Tibial artery (tissue), 4 donors: ENCODE measurements around the gene SEMA3D.

Source experiments
- DNase-seq, 2 donors: peaks; one replicate each; pipeline ENCODE4 v3.0.0-alpha.2; 2019
- H3K27ac ChIP-seq, 2 donors: fragments of 200-600 bp; sonication (generic) in 1 of 2; 1 replicate in 1 of 2; 2 replicates in 1 of 2; pipeline ENCODE4 v1.5.1; 2018 to 2019; ENCODE audit warnings: mild to moderate bottlenecking in 1 of 2
- H3K27me3 ChIP-seq, 2 donors: fragments of 200-600 bp; sonication (generic) in 1 of 2; one replicate each; pipeline versions ENCODE4 v1.5.1 to v1.6.0; 2016 to 2019
- H3K36me3 ChIP-seq, 3 donors: fragments of 200-600 bp; sonication (generic) in 2 of 3; one replicate each; pipeline ENCODE4 v1.5.1; 2016 to 2019; ENCODE audit warnings: mild to moderate bottlenecking in 2 of 3
- H3K4me1 ChIP-seq, 4 donors: fragments of 200-600 bp; sonication (generic) in 2 of 4; 1 replicate in 3 of 4; 2 replicates in 1 of 4; pipeline ENCODE4 v1.5.1; 2016 to 2019
- H3K4me3 ChIP-seq, 2 donors: fragments of 200-600 bp; sonication (generic) in 1 of 2; 1 replicate in 1 of 2; 2 replicates in 1 of 2; pipeline ENCODE4 v1.5.1; 2018 to 2019; ENCODE audit warnings: mild to moderate bottlenecking in 2 of 2
- H3K9me3 ChIP-seq, 3 donors: fragments of 200-600 bp; sonication (generic) in 1 of 3; one replicate each; pipeline ENCODE4 v1.5.1; 2016 to 2019
- CTCF ChIP-seq, 2 experiments: fragments of 200-600 bp in 1 of 2; fragments of 450-650 bp in 1 of 2; IDR thresholded peaks; one replicate each; pipeline ENCODE4 v1.5.1; 2017 to 2019; ENCODE audit warnings: antibody characterized with exemption in 2 of 2, mild to moderate bottlenecking in 1 of 2, moderate library complexity in 1 of 2
- intact Hi-C: fragments of 100-400 bp; cut with DNase I; formaldehyde crosslinking; loops from one replicate; pipeline ENCODE4 v1.15.0; 2023; ENCODE audit warnings: low total_unique reads

SEMA3D gene

GRCh38 chr7:85103357-85103756 lies 83.5 kb downstream of the SEMA3D start:
- no peak for TF ChIP-seq CTCF (IDR thresholded peaks at IDR 0.05)

DNA sequence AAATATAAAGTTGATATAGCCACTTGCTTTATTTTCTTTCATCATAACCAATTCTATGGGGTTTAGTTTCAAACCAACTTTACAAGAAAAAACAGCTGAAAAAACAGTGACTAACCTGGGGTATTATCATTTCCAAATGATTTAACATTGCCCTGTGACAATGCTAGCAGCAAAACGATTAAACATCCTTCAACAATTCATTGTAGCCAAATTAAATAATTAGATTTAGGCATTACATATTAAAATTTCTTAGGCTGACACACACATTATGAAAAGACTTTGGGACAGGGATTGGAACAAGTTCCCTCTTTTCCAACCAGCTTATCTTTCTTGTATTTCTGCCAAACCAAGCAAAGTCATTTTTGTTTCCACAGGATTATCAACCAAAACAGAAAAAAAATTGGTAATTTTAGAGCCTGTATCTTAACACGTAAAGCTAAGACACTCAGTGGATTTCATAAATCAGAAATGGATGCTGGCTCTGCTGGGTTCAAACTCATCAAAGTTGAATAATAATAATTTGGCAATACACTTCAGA lies 84.0 kb downstream of the SEMA3D start:
- TF ChIP-seq CTCF (IDR thresholded peaks at IDR 0.05), result no peak
- Histone ChIP-seq H3K27ac (no peak overlapping the region), H3K4me1 (peaks cover 0 to 31% (median 8%) of the 10 kb centered on the region in 4 donors), H3K4me3 (no peak overlapping the region), H3K27me3 (no peaks in the 10 kb centered on the region), H3K9me3 (no peaks in the 10 kb centered on the region), H3K36me3 (no peaks in the 10 kb centered on the region)
- DNase-seq, result no peak
- intact Hi-C loops, result no loop called here

More at GRCh38 chr7:85103357-85103756, 83.5 kb downstream of the SEMA3D start:
- H3K4me3 ChIP-seq, result no peak overlapping the region
- H3K4me1 ChIP-seq, result peaks cover 0 to 31% (median 8%) of the 10 kb centered on the region in 4 donors
- no peaks in the 10 kb centered on the region for H3K36me3 ChIP-seq
- peak; percentile 67 to 70 for DNase-seq
- intact Hi-C loops, result no loop called here
- H3K9me3 ChIP-seq, result no peaks in the 10 kb centered on the region
- H3K27me3 ChIP-seq, result no peaks in the 10 kb centered on the region
- no peak overlapping the region for H3K27ac ChIP-seq

DNA sequence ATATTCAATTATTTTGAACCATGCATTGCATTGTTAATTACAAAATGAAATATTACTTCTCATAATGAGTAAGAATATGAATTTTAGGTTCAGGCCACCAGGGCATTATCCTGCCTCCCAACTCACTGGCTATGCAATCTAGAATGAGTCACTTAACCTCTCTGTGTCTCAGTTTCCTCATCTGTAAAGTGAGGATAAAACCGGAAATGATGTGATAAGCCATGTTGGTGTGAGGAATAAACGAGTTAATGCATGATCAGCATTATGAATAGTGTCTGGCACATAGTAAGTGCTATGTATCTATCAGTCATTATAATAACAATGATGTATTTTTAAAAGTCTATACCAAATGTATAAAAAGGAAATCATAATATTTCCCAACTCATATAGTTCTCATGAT lies 85.5 kb downstream of the SEMA3D start:
- no peak for TF ChIP-seq CTCF (IDR thresholded peaks at IDR 0.05)
- no peaks in the 10 kb centered on the region for H3K9me3 ChIP-seq
- no peak overlapping the region for H3K4me3 ChIP-seq
- peaks cover 0 to 38% (median 8%) of the 10 kb centered on the region in 4 donors for H3K4me1 ChIP-seq
- no peaks in the 10 kb centered on the region for H3K27me3 ChIP-seq
- H3K27ac ChIP-seq, result no peak overlapping the region
- intact Hi-C loops, result no loop called here
- no peaks in the 10 kb centered on the region for H3K36me3 ChIP-seq
- no peak for DNase-seq

DNA sequence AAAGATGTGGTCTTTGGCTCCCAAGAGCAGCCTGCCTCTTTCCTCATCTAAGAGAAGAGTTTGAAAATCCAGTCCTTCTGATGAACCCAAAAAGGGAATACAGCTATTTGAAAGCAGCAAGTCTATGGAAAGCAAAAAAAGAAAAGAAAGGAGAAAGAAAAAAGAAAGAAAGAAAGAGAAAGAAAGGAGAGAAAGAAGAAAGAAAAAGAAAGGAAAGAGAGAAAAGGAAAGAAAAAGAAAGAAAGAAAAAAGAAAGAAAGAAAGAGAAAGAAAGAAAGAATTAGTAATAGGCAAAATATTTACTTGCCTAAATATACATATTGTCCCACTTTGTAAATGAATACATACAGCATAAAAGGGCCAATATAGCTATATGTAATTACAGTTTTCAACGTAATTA lies 89.0 kb downstream of the SEMA3D start:
- Histone ChIP-seq H3K9me3 (no peaks in the 10 kb centered on the region), H3K27ac (no peak overlapping the region), H3K4me3 (no peak overlapping the region), H3K36me3 (no peaks in the 10 kb centered on the region), H3K27me3 (no peaks in the 10 kb centered on the region), H3K4me1 (peaks cover 0 to 34% (median 10%) of the 10 kb centered on the region in 4 donors)
- TF ChIP-seq CTCF (IDR thresholded peaks at IDR 0.05), result no peak
- no peak for DNase-seq
- intact Hi-C loops, result no loop called here

DNA sequence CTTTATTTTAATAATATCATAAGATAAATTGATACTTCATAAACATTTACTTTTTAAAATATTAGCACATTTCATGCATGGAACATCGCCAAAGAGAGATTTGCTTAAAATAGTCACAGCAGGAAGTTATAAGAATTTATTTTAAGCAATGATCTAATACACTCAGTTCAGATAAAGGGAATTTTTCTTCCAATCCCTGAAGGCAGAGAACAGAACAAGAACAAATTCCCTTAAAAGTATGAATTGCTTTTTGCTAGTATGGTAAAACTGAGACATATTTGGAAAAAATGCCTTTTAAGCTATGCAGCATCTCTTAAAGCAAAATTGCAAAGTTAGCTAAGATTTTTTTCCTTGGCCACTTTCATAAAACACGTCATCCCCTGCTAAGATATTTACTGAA lies 91.0 kb downstream of the SEMA3D start:
- peak overlapping the region; percentile 12 to 63 for H3K27ac ChIP-seq
- intact Hi-C loops, result no loop called here
- H3K4me3 ChIP-seq, result no peak overlapping the region
- no peak for TF ChIP-seq CTCF (IDR thresholded peaks at IDR 0.05)
- peaks cover 0 to 27% (median 8%) of the 10 kb centered on the region in 4 donors for H3K4me1 ChIP-seq
- H3K27me3 ChIP-seq, result no peaks in the 10 kb centered on the region
- DNase-seq, result no peak
- no peaks in the 10 kb centered on the region for H3K9me3 ChIP-seq
- H3K36me3 ChIP-seq, result no peaks in the 10 kb centered on the region

- Histone ChIP-seq H3K27me3 (no peaks in the 10 kb centered on the region), H3K4me1 (peaks cover 0 to 27% (median 8%) of the 10 kb centered on the region in 4 donors), H3K9me3 (no peaks in the 10 kb centered on the region), H3K4me3 (no peak overlapping the region), H3K36me3 (no peaks in the 10 kb centered on the region), H3K27ac (peak overlapping the region in 1 of 2 donors; percentile 63)
- intact Hi-C loops, result no loop called here
- no peak for TF ChIP-seq CTCF (IDR thresholded peaks at IDR 0.05)
- no peak for DNase-seq
These were observed 91.5 kb downstream of the SEMA3D start for GRCh38 chr7:85095366-85095765.
